Measurements from ENCODE around the gene ZNF740.

DNA sequence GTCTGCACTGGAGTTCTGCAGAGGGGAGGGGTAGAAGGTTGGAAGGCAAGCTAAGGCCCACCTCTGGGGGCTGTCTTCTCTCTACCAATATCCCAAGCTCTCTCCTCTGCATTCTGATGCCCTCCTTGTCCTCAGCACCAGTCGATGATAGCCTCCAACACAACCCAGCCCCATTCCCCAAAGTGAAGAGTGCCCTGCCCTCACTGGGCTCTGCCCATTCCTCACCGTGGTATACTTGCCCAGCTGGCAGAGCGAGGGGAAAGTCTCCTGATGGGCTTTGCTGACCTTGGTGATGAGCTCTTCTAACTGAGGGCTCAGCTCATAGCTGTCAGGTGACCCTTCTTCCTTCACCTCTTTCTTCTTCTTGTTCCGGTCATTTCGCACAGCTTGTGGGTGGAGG is 33.7 kb downstream of the ZNF740 start:
- TF ChIP-seq, protein P1, sequence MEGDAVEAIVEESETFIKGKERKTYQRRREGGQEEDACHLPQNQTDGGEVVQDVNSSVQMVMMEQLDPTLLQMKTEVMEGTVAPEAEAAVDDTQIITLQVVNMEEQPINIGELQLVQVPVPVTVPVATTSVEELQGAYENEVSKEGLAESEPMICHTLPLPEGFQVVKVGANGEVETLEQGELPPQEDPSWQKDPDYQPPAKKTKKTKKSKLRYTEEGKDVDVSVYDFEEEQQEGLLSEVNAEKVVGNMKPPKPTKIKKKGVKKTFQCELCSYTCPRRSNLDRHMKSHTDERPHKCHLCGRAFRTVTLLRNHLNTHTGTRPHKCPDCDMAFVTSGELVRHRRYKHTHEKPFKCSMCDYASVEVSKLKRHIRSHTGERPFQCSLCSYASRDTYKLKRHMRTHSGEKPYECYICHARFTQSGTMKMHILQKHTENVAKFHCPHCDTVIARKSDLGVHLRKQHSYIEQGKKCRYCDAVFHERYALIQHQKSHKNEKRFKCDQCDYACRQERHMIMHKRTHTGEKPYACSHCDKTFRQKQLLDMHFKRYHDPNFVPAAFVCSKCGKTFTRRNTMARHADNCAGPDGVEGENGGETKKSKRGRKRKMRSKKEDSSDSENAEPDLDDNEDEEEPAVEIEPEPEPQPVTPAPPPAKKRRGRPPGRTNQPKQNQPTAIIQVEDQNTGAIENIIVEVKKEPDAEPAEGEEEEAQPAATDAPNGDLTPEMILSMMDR (conservative IDR thresholded peaks at IDR 0.05; ENCODE audit: low read length): no peak
- TF ChIP-seq EZH2phosphoT487 (IDR thresholded peaks at IDR 0.05; ENCODE audit: borderline replicate concordance): no peak
